ENCODE measurements around the gene COL21A1. TPM values are rescaled to one million over a fixed set of nuclear protein-coding genes. Genes with fewer than 3 reads are reported as not detected.

COL21A1 gene
- total and polyA plus RNA-seq, 11 donors = 21.7 to 110 (median 49.1) TPM

- ATAC-seq (no peak), DNase-seq (no peak)
- Histone ChIP-seq H3K27me3 (no peaks in the 10 kb centered on the region), H3K9me3 (no peaks in the 10 kb centered on the region), H3K4me1 (peaks cover 0 to 4% (median 0%) of the 10 kb centered on the region in 12 donors), H3K4me3 (no peak overlapping the region), H3K36me3 (peaks cover 0 to 41% (median 10%) of the 10 kb centered on the region in 9 donors), H3K27ac (no peak overlapping the region)
- 81 to 88% (median 85%) methylated on average over 7 of the region's 7 CpGs for WGBS, 4 donors
- no peak for TF ChIP-seq CTCF (IDR thresholded peaks at IDR 0.05)
- TF ChIP-seq POLR2A (IDR thresholded peaks at IDR 0.05) = no peak
- intact Hi-C loops (cut with DNase I) = loop anchor here in 1 of 10 donors (10.0 kb wide), 1 partner anchor 1250 kb away; no protein-coding TSS in a partner anchor
Measured at GRCh38 chr6:56055081-56055704, 192.2 kb downstream of the COL21A1 start.

GRCh38 chr6:56051202-56051598, 196.2 kb downstream of the COL21A1 start:
- DNase-seq (no peak), ATAC-seq (no peak)
- Histone ChIP-seq H3K27me3 (no peaks in the 10 kb centered on the region), H3K36me3 (peaks cover 0 to 3% (median 0%) of the 10 kb centered on the region in 9 donors), H3K9me3 (no peaks in the 10 kb centered on the region), H3K4me3 (no peak overlapping the region), H3K27ac (no peak overlapping the region), H3K4me1 (peaks cover 0 to 10% (median 0%) of the 10 kb centered on the region in 12 donors)
- intact Hi-C loops (cut with DNase I) = loop anchor here in 1 of 10 donors (10.0 kb wide), 1 partner anchor 1246 kb away; no protein-coding TSS in a partner anchor
- no peak for TF ChIP-seq POLR2A (IDR thresholded peaks at IDR 0.05)
- no peak for TF ChIP-seq CTCF (IDR thresholded peaks at IDR 0.05)

GRCh38 chr6:56050530-56051201, 196.7 kb downstream of the COL21A1 start:
- no peak for ATAC-seq
- no peaks in the 10 kb centered on the region for H3K9me3 ChIP-seq
- H3K36me3 ChIP-seq = no peaks in the 10 kb centered on the region
- no peaks in the 10 kb centered on the region for H3K27me3 ChIP-seq
- intact Hi-C loops (cut with DNase I) = loop anchor here in 1 of 10 donors (10.0 kb wide), 1 partner anchor 1246 kb away; no protein-coding TSS in a partner anchor
- 60 to 67% (median 64%) methylated on average over 3 of the region's 3 CpGs for WGBS, 4 donors
- no peak overlapping the region for H3K27ac ChIP-seq
- H3K4me1 ChIP-seq = peaks cover 0 to 13% (median 0%) of the 10 kb centered on the region in 12 donors
- DNase-seq = no peak
- H3K4me3 ChIP-seq = no peak overlapping the region
- TF ChIP-seq CTCF (IDR thresholded peaks at IDR 0.05) (no peak), POLR2A (IDR thresholded peaks at IDR 0.05) (no peak)

GRCh38 chr6:56048601-56049000, 198.8 kb downstream of the COL21A1 start:
- no peak for TF ChIP-seq CTCF (IDR thresholded peaks at IDR 0.05)
- no peak for TF ChIP-seq POLR2A (IDR thresholded peaks at IDR 0.05)
- H3K4me1 ChIP-seq = peaks cover 0 to 13% (median 0%) of the 10 kb centered on the region in 12 donors
- WGBS, 4 donors = 89 to 97% (median 92%) methylated on average over 4 of the region's 4 CpGs
- intact Hi-C loops (cut with DNase I) = no loop called here
- H3K27me3 ChIP-seq = no peaks in the 10 kb centered on the region
- no peak overlapping the region for H3K27ac ChIP-seq
- H3K9me3 ChIP-seq = no peaks in the 10 kb centered on the region
- DNase-seq (no peak), ATAC-seq (no peak)
- H3K36me3 ChIP-seq = no peaks in the 10 kb centered on the region
- no peak overlapping the region for H3K4me3 ChIP-seq
